TTC549 (cell line): ENCODE measurements around the gene KRT6A.
"Not testable (repeated sequence)": the region's sequence is repeated elsewhere in the genome, so short reads cannot be mapped to it uniquely, and the experiment has no call there.

ENCODE experiments used
- FAIRE-seq: peaks from 2 replicates; lab custom pipeline; 2012; peaks lifted over from hg19 to GRCh38; lab: Jason Lieb, UNC

The KRT6A gene

DNA sequence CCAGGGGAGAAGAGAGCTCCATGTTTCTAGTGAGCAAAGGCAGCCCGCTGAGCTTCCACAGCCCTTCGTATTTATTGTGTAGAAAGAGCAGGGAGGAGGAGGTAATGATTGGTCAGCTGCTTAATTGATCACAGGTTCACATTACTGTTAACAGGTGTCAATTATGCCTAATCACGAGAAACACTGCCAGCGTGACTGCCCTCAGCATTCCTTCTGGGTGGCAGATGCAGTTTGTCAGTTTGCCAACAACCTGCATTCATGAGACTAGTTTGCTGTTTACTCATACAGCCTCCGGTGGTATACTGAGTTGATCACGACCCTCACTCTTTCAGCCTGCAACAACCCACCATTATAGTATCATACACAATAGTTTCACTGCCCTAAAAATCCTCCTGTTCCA, 7.5 kb upstream of the KRT6A start:
- not testable (repeated sequence) for FAIRE-seq

DNA sequence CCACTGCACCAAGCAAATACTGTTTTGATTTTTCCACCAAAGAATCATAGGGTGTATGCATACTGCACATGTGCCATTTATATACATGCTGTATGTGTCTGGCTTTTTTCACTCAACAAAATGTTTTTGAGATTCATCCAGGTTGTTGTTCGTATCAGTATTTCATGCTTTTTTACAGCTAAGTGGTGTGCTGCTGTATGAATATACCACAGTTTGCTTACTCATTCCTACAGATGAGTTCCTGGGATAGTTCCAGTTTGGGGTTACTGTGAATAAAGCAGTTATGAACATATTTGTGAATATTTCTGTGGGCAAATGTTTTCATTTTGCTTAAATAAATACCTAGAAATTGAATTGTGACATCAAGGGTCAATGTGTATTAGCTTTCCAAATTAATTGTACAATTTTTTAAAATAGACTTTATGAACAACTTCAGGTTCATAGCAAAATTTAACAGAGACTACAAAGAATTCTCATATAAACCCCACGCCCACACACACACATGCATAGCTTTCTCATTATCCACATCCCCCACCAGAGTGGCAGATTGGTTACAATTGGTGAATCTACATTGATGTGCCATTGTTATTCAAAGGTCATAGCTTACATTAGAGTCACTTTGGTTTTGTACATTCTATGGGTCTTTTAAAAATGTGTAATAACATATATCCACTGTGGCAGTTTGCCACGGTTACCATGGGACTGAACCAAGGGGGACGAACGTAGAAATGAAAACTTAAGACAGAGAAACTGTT, 6.9 kb upstream of the KRT6A start:
- no peak for FAIRE-seq

GRCh38 chr12:52498946-52499345, 5.9 kb upstream of the KRT6A start:
- no peak for FAIRE-seq

DNA sequence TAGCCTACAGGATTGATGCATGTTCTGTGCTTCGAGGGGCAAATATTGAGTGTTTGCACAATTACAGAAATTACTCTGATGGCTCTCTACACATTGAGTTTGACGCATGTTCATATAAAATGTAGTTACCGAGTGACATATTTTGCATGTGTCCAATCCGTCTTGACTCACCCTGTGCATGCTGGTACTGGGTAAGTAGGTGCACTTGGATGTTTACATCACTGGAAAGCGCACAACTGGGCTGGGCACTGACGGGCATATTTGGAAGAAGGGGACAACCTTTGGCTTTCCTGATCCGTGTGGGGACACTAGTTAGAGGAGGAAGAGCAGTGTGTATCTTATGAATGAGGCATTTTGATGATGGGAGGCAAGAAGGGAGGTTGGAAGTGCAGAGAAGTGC, 4.9 kb upstream of the KRT6A start:
- FAIRE-seq, result no peak

DNA sequence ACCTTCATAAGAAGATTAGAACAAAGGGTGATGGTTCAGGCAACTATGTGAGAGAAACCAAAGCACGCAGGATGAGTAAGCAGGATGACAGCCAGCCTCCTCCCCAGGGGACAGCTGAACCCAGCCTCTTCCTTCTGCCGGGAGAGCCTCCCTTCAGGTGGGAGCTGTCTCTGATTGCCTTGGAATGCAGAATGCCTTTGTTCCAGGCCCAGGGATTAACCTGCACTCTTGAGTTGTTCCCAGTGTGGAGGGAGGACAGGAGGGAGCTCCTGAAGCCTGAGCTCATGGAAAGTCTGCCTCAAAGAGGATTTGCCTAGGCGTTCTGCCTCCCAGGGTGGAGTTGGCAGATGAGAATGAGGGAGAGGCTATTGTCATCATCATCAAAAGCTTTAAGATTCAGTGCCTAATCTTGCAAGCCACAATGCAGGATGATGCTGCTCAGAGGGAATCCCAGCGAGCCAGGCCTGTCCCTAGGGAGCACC, 3.6 kb upstream of the KRT6A start:
- FAIRE-seq, result no peak

DNA sequence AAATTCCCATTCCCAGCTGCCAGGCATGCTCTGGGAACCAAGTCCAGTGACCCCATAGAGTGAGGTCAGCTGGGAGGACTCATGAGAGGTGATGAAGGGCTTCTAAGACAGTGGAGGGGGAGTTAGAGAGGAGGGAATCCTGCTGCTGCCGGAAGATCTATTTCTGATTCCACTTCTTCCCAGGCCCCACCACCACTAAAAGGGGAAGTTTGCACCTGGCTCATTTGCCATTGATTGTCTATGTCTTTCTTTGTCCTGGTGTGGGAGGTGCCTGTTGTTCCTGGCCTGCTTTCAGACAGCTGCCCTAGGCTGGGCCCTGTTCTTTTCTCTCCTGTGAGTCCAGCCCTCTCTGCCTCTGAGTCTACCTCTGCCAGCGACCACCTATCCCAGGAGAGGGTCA, 3.0 kb upstream of the KRT6A start:
- no peak for FAIRE-seq

- FAIRE-seq, result no peak
These were observed 2.3 kb upstream of the KRT6A start for GRCh38 chr12:52495389-52495788.

DNA sequence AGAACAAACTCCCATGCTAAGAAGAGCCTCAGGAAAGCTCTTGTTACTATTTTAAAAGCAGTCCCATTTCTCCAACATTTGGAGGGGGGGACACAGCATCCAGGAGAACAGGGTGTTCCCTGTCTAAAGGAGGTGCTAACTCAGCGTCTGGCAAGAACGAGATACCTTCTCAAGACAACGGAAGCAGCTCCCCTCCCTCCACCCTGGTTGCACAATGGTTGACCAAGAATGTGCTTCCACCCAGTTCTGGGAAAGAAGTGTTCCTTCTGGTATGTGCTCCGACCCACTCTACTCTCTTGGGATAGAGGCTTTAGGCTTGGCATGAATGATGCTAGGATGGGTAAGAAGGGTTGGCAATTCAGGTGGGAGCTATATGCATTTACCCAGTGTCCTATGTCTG, 1.5 kb upstream of the KRT6A start:
- FAIRE-seq, result no peak

GRCh38 chr12:52494100-52494499, 1.0 kb upstream of the KRT6A start:
- FAIRE-seq, result no peak

- FAIRE-seq, result not testable (repeated sequence)
These were observed 652 bp downstream of the KRT6A start for GRCh38 chr12:52492405-52492804.

DNA sequence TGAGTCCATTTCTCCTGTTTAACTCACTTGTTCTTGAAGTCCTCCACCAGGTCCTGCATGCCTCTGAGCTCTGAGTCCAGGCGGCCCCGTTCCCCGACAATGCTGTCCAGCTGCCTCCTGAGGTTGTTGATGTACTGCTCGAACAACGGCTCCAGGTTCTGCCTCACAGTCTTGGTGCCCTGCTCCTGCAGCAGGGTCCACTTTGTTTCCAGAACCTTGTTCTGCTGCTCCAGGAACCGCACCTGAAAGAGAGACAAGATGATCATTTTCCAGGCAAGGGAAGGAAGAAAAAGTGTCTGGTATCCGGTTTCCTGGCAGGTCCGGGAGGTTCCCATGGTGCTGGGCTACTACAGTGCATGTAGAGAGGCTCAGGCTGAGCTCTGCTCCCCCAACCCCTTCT, 1.6 kb downstream of the KRT6A start:
- not testable (repeated sequence) for FAIRE-seq

DNA sequence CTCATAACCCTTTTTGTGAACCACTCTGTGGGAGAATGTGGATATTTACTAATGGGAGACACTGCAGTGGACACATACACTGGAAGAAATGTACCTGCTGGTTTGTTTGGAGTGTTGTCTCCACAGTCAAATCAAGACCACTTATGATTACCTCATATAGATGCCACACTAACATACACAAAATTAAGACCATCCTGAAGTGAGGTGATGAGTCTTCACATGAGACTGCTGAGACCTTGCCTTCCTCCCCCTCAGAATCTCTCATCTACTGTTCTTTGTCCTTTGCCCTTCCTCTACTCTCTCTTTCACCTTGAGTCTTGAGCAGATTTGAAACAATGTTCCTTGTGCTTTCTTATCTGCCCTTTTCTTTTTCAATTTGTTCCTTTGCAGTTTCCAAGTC, 4.3 kb downstream of the KRT6A start:
- FAIRE-seq, result no peak

GRCh38 chr12:52487744-52488443, 5.2 kb downstream of the KRT6A start:
- not testable (repeated sequence) for FAIRE-seq

DNA sequence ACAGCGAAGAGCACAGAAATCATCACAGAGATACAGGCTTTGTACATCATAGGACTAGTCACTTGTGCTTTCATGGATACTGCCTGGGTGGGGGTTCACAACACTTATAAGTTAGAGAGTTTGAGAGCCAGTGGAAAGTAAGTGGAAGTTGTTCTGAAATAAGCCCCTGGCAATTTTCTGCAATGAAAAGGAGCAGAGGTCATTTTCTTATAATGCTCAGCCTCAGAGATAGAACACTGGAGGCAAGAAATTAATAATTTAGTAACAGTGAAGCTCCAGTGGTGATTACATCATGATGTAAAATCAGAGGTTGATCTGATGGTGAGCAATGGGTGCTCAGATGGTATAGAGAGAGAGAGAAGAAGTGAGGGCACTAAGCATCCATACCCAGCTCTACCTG, 5.8 kb downstream of the KRT6A start:
- no peak for FAIRE-seq

GRCh38 chr12:52486166-52487105, 6.6 kb downstream of the KRT6A start:
- no peak for FAIRE-seq

- FAIRE-seq, result no peak
These were observed 13.0 kb downstream of the KRT6A start for GRCh38 chr12:52480073-52480472.

DNA sequence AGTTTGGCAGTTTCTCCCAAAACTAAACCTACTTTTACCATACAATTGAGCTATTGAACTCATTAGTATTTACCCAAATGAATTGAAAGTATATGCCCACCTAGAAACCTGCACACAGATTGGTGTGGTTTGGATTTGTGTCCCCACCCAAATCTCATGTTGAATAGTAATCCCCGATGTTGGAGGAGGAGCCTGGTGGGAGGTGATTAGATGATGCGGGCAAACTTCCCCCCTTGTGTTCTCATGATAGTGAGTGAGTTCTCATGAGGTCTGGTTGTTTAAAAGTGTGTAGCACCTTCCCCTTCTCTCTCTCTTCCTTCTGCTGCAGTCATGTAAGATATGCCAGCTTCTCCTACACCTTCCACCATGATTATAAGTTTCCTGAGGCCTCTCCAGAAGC, 15.4 kb downstream of the KRT6A start:
- FAIRE-seq, result no peak

DNA sequence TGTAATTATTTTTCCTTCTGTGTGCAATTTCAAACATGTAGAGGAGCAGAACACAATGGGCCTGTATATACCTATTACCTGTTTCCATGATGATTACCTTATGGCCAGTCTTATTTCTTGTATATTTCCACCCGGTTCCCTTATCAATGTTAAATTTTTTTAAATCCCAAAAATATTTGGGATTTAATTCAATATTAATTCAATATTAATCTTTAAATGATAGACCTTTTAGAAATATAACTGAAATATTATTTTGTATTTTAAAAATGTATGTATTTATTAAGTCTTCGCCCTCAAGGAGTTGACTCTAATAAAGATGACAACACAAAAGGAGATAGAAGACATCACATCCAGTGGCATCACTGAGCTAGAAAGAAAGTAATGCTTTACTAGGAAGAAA, 18.8 kb downstream of the KRT6A start:
- no peak for FAIRE-seq

GRCh38 chr12:52473768-52474167, 19.3 kb downstream of the KRT6A start, which contains the start of gene KRT6C:
Gene KRT6C, minus strand, starts transcription at chr12:52473805. Its CDS starts 68 bp downstream, at chr12:52473737.
- no peak for FAIRE-seq

GRCh38 chr12:52469853-52470252, 23.2 kb downstream of the KRT6A start:
- no peak for FAIRE-seq

DNA sequence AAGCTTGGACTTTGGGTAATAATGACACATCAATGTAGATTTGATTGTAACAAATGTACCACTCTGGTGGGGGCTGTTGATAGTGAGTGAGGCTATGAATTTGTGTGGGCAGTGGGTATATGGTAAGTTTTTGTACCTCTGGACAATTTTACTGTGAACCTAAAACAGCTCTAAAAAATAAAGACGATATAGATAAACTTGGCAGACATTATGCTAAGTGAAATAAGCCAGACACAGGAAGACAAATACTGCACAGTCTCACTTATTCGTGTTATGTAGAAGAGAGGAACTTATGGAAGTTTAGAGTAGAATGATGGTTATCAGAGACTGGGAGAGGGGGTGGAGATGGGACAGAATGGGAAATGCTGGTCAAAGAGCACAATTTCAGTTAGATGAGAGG, 28.2 kb downstream of the KRT6A start:
- no peak for FAIRE-seq

- FAIRE-seq, result no peak
These were observed 31.4 kb downstream of the KRT6A start for GRCh38 chr12:52461693-52462092.

GRCh38 chr12:52458861-52459260, 34.2 kb downstream of the KRT6A start:
- no peak for FAIRE-seq
